ENCODE measurements around the gene CLK2.

CLK2 gene

DNA sequence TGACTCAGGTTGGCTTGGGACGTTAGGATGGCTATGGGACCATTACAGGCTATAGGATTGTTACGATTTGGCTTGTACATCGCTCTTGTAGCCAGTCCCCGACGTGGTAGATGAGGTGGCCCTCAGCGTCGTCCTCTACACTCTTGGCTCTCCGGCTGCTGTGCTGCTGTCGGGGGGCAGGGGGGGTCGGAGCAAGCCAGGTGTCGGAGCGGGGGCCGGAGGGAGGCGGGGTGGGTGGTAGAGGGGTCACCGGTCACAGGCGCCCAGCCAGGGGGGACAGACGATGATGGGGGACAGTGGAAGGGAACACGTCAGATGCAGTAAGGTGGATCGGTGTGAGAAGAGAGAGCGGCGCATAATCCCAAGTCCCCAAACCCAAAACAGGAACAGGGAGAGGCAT, 4.7 kb downstream of the CLK2 start:
- Histone ChIP-seq H3K18ac (ENCODE audit: low read length) (no peak overlapping the region), H2BK15ac (replicated peaks; ENCODE audit: low read depth) (no peak overlapping the region), H3K79me1 (ENCODE audit: low read length) (peaks cover 22% of the 10 kb centered on the region), H2BK120ac (ENCODE audit: low read depth, low read length) (no peak overlapping the region), H3K4me1 (ENCODE audit: control insufficient read depth, low read depth, low read length) (peaks cover 2% of the 10 kb centered on the region), H3K79me2 (ENCODE audit: control insufficient read depth, insufficient read depth, low read length) (peaks cover 22% of the 10 kb centered on the region), H3K27me3 (ENCODE audit: insufficient read depth, low read length, poor library complexity) (no peaks in the 10 kb centered on the region), H3K4me3 (ENCODE audit: low read length) (no peak overlapping the region), H3K23ac (ENCODE audit: low read length) (no peak overlapping the region), H3K36me3 (ENCODE audit: control insufficient read depth, insufficient read depth, low read length) (peaks cover 40% of the 10 kb centered on the region), H4K8ac (ENCODE audit: low read depth, low read length) (no peak overlapping the region), H4K5ac (ENCODE audit: low read length) (no peak overlapping the region), H3K27ac (ENCODE audit: low read depth, low read length) (no peak overlapping the region), H3K9ac (ENCODE audit: low read length) (no peak overlapping the region), H2BK5ac (ENCODE audit: low read length) (no peak overlapping the region), H2AK5ac (ENCODE audit: low read length) (no peak overlapping the region), H3K4ac (ENCODE audit: low read depth, low read length) (no peak overlapping the region), H3K4me2 (ENCODE audit: low read length) (no peak overlapping the region), H3K56ac (ENCODE audit: low read length) (no peak overlapping the region)
- no CpG with 5 or more reads among the region's 21 CpGs for WGBS (ENCODE audit: extremely low coverage, insufficient coverage, low lambda C conversion rate)
- DNase-seq, result no peak

DNA sequence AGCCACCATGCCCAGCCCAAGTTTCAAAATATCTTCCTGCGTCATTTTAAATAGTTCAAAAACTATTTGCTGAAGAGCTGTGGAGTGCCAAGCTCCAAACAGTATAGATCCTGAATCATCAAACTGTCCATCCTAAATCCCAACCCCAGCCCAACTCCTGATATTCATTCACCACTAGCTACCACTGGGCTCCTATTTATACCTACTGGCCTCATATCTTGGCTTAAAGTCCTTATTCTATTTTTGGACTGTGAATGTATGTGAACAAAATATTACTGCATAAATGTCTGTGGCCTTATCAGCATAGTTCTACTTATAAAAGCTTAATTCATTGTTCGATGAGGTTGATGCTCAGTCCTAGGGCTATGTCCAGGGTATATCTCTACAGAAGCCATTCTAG, 5.9 kb downstream of the CLK2 start:
- no peak overlapping the region for H3K27ac ChIP-seq (ENCODE audit: low read depth, low read length)
- no peak overlapping the region for H3K4ac ChIP-seq (ENCODE audit: low read depth, low read length)
- H4K8ac ChIP-seq (ENCODE audit: low read depth, low read length), result no peak overlapping the region
- no peak overlapping the region for H4K5ac ChIP-seq (ENCODE audit: low read length)
- H3K36me3 ChIP-seq (ENCODE audit: control insufficient read depth, insufficient read depth, low read length), result peaks cover 40% of the 10 kb centered on the region
- no peak overlapping the region for H3K18ac ChIP-seq (ENCODE audit: low read length)
- H2AK5ac ChIP-seq (ENCODE audit: low read length), result no peak overlapping the region
- no peak overlapping the region for H3K23ac ChIP-seq (ENCODE audit: low read length)
- no peak overlapping the region for H3K56ac ChIP-seq (ENCODE audit: low read length)
- no peak overlapping the region for H2BK15ac ChIP-seq (replicated peaks; ENCODE audit: low read depth)
- peaks cover 16% of the 10 kb centered on the region for H3K79me2 ChIP-seq (ENCODE audit: control insufficient read depth, insufficient read depth, low read length)
- H3K27me3 ChIP-seq (ENCODE audit: insufficient read depth, low read length, poor library complexity), result no peaks in the 10 kb centered on the region
- H3K4me3 ChIP-seq (ENCODE audit: low read length), result no peak overlapping the region
- no peak overlapping the region for H2BK120ac ChIP-seq (ENCODE audit: low read depth, low read length)
- H3K9ac ChIP-seq (ENCODE audit: low read length), result no peak overlapping the region
- H3K4me2 ChIP-seq (ENCODE audit: low read length), result no peak overlapping the region
- H2BK5ac ChIP-seq (ENCODE audit: low read length), result no peak overlapping the region
- no CpG with 5 or more reads among the region's 2 CpGs for WGBS (ENCODE audit: extremely low coverage, insufficient coverage, low lambda C conversion rate)
- H3K4me1 ChIP-seq (ENCODE audit: control insufficient read depth, low read depth, low read length), result peaks cover 2% of the 10 kb centered on the region
- H3K79me1 ChIP-seq (ENCODE audit: low read length), result peaks cover 19% of the 10 kb centered on the region
- DNase-seq, result no peak

DNA sequence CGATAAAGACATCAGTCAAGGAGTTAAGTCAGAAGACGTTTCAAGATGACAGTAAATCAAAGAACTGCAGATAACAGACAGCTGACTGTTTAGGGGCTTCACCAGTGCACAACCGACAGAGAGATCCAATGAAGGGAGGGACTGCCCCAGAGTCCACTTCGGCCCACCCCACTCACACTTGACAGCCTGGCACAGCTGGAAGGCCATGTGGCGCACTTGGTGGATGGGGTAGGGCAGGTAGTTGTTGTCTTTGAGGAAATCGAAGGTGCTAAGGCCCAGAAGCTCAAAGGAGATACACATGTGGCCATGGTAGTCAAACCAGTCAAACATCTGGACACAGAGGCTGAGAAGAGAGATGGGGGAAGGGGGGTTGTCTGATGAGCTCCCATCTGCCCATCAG, 6.8 kb downstream of the CLK2 start:
- Histone ChIP-seq H2BK5ac (ENCODE audit: low read length) (no peak overlapping the region), H3K23ac (ENCODE audit: low read length) (no peak overlapping the region), H3K4ac (ENCODE audit: low read depth, low read length) (no peak overlapping the region), H2BK120ac (ENCODE audit: low read depth, low read length) (no peak overlapping the region), H4K5ac (ENCODE audit: low read length) (no peak overlapping the region), H3K4me1 (ENCODE audit: control insufficient read depth, low read depth, low read length) (no peaks in the 10 kb centered on the region), H3K18ac (ENCODE audit: low read length) (no peak overlapping the region), H2BK15ac (replicated peaks; ENCODE audit: low read depth) (no peak overlapping the region), H3K36me3 (ENCODE audit: control insufficient read depth, insufficient read depth, low read length) (peaks cover 40% of the 10 kb centered on the region), H3K27ac (ENCODE audit: low read depth, low read length) (no peak overlapping the region), H3K9ac (ENCODE audit: low read length) (no peak overlapping the region), H3K4me2 (ENCODE audit: low read length) (no peak overlapping the region), H3K27me3 (ENCODE audit: insufficient read depth, low read length, poor library complexity) (no peaks in the 10 kb centered on the region), H3K4me3 (ENCODE audit: low read length) (no peak overlapping the region), H3K79me1 (ENCODE audit: low read length) (peaks cover 16% of the 10 kb centered on the region), H3K56ac (ENCODE audit: low read length) (no peak overlapping the region), H2AK5ac (ENCODE audit: low read length) (no peak overlapping the region), H4K8ac (ENCODE audit: low read depth, low read length) (no peak overlapping the region), H3K79me2 (ENCODE audit: control insufficient read depth, insufficient read depth, low read length) (peaks cover 9% of the 10 kb centered on the region)
- no peak for DNase-seq
- WGBS (ENCODE audit: extremely low coverage, insufficient coverage, low lambda C conversion rate), result no CpG with 5 or more reads among the region's 6 CpGs

DNA sequence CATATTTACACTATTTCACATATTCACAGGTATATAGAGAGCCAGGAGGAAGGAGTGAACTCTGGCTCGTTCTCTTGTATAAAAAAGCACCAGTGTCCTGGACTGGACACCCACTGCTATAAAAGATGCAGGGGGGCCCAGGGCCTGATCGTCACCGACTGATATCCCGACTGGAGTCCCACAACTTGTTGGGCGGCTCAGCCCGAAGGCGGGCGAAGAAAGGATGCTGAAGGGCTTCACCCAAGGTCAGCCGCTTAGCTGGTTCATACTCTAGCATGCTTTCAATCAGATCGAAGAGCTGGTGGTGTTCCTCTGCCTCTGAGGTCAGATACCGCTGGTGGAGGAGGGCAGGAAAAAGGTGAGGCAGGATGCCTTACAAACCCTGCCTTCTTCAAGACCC, 10.2 kb downstream of the CLK2 start:
- no peak overlapping the region for H4K5ac ChIP-seq (ENCODE audit: low read length)
- no peak overlapping the region for H3K18ac ChIP-seq (ENCODE audit: low read length)
- H4K8ac ChIP-seq (ENCODE audit: low read depth, low read length), result no peak overlapping the region
- H3K79me2 ChIP-seq (ENCODE audit: control insufficient read depth, insufficient read depth, low read length), result peaks cover 4% of the 10 kb centered on the region
- H3K9ac ChIP-seq (ENCODE audit: low read length), result no peak overlapping the region
- H3K4me3 ChIP-seq (ENCODE audit: low read length), result no peak overlapping the region
- peaks cover 21% of the 10 kb centered on the region for H3K36me3 ChIP-seq (ENCODE audit: control insufficient read depth, insufficient read depth, low read length)
- no peak overlapping the region for H3K56ac ChIP-seq (ENCODE audit: low read length)
- H3K79me1 ChIP-seq (ENCODE audit: low read length), result peaks cover 9% of the 10 kb centered on the region
- no peak overlapping the region for H2AK5ac ChIP-seq (ENCODE audit: low read length)
- no peak overlapping the region for H2BK5ac ChIP-seq (ENCODE audit: low read length)
- H3K4me2 ChIP-seq (ENCODE audit: low read length), result no peak overlapping the region
- peaks cover 3% of the 10 kb centered on the region for H3K4me1 ChIP-seq (ENCODE audit: control insufficient read depth, low read depth, low read length)
- no peak for DNase-seq
- H3K27ac ChIP-seq (ENCODE audit: low read depth, low read length), result no peak overlapping the region
- H3K4ac ChIP-seq (ENCODE audit: low read depth, low read length), result no peak overlapping the region
- no peaks in the 10 kb centered on the region for H3K27me3 ChIP-seq (ENCODE audit: insufficient read depth, low read length, poor library complexity)
- H3K23ac ChIP-seq (ENCODE audit: low read length), result no peak overlapping the region
- H2BK15ac ChIP-seq (replicated peaks; ENCODE audit: low read depth), result no peak overlapping the region
- no peak overlapping the region for H2BK120ac ChIP-seq (ENCODE audit: low read depth, low read length)
- no CpG with 5 or more reads among the region's 11 CpGs for WGBS (ENCODE audit: extremely low coverage, insufficient coverage, low lambda C conversion rate)

DNA sequence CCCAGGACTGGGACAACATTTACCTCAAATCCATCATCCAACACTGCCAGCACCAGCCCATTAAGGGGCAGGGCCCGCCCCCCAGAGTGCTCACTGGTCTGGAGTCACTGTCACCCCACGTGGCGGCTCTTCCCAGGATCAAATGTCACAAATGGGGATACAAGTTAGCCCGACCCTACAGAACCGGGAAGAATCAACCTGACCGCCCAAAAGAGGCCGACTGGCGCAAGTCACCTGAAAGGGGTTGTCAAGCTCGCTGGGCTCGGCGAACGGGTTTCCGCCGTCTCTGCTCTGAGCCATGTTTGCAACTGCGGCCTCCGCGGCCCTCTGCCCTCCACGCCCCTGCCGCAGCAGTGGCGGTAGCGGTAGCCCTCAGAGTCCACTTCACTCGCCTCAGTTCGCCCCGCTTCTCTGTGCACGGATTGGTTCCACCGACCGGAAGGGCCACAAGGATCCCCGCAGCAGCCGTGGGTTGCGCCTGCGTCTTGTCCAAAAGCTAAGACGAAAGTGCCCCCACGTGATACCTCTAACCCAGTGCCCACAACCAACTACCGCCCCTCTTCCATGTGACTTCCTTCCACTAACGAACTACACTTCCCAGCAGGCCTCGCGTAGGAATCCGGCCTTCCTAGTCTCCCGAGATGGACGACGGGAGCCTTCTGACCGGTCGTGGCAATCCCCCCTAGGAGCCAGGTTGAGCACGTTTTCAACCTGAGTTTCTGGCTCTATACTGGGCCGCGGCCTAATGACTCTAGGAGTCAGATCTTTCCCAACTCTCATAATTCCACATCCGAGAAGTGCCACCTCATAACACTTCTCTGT, 11.2 kb downstream of the CLK2 start, which contains the start of gene SCAMP3:
SCAMP3 (minus strand) TSS at position 509 of the 822 bp plus-strand sequence; CDS start at position 300, 209 bp downstream.
- Histone ChIP-seq H2BK5ac (ENCODE audit: low read length) (peak within 1 kb of the TSS; percentile 39), H2AK5ac (ENCODE audit: low read length) (peak within 1 kb of the TSS; percentile 4), H3K36me3 (ENCODE audit: control insufficient read depth, insufficient read depth, low read length) (peaks cover 15% of the 10 kb centered on the region), H4K5ac (ENCODE audit: low read length) (no peak within 1 kb of the TSS), H2BK15ac (replicated peaks; ENCODE audit: low read depth) (no peak within 1 kb of the TSS), H3K4me2 (ENCODE audit: low read length) (peak within 1 kb of the TSS; percentile 73), H3K79me1 (ENCODE audit: low read length) (peaks cover 5% of the 10 kb centered on the region), H4K8ac (ENCODE audit: low read depth, low read length) (no peak within 1 kb of the TSS), H3K27me3 (ENCODE audit: insufficient read depth, low read length, poor library complexity) (no peaks in the 10 kb centered on the region), H2BK120ac (ENCODE audit: low read depth, low read length) (no peak within 1 kb of the TSS), H3K23ac (ENCODE audit: low read length) (no peak within 1 kb of the TSS), H3K79me2 (ENCODE audit: control insufficient read depth, insufficient read depth, low read length) (peaks cover 4% of the 10 kb centered on the region), H3K27ac (ENCODE audit: low read depth, low read length) (peak within 1 kb of the TSS; percentile 88), H3K18ac (ENCODE audit: low read length) (no peak within 1 kb of the TSS), H3K56ac (ENCODE audit: low read length) (peak within 1 kb of the TSS; percentile 98), H3K4me3 (ENCODE audit: low read length) (peak within 1 kb of the TSS; percentile 90), H3K4me1 (ENCODE audit: control insufficient read depth, low read depth, low read length) (peaks cover 3% of the 10 kb centered on the region), H3K9ac (ENCODE audit: low read length) (peak within 1 kb of the TSS; percentile 98), H3K4ac (ENCODE audit: low read depth, low read length) (no peak within 1 kb of the TSS)
- peak; percentile 99 for DNase-seq
- no CpG with 5 or more reads among the region's 47 CpGs for WGBS (ENCODE audit: extremely low coverage, insufficient coverage, low lambda C conversion rate)
